B cell (primary cell): ENCODE measurements around the gene EYS.

Experiments
- EZH2 ChIP-seq: IDR thresholded peaks from 2 replicates; pipeline ENCODE4 v1.6.1; 2012; ENCODE audit warnings: borderline replicate concordance, low read depth, mild to moderate bottlenecking, moderate library complexity, low read length; ENCODE audit not compliant: insufficient read depth, poor library complexity, severe bottlenecking
- TF ChIP-seq, protein P1 (sequence below): fragments of 200-600 bp; IDR thresholded peaks from one replicate; pipeline ENCODE4 v1.8.0; 2022; ENCODE audit warnings: antibody characterized with exemption, mild to moderate bottlenecking

DNA sequence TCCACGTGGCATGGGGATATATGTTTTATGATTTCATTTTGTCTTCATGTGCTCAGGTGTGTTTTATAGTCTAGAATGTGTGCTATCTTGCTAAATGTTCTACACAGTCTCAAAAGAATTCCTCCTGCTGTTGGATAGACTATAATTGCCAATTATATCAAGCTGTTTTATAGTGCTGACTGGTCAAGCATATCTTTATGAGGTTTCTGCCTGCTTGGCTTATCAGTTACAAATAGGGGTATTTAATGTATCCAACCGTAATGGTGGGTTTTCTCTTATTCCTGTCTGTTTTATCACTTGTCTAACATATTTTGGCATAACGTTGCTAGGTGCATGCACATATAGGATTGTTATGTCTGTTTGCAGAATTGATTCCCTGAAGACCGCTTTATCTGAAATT is 201.3 kb downstream of the EYS start:
- TF ChIP-seq, protein P1, sequence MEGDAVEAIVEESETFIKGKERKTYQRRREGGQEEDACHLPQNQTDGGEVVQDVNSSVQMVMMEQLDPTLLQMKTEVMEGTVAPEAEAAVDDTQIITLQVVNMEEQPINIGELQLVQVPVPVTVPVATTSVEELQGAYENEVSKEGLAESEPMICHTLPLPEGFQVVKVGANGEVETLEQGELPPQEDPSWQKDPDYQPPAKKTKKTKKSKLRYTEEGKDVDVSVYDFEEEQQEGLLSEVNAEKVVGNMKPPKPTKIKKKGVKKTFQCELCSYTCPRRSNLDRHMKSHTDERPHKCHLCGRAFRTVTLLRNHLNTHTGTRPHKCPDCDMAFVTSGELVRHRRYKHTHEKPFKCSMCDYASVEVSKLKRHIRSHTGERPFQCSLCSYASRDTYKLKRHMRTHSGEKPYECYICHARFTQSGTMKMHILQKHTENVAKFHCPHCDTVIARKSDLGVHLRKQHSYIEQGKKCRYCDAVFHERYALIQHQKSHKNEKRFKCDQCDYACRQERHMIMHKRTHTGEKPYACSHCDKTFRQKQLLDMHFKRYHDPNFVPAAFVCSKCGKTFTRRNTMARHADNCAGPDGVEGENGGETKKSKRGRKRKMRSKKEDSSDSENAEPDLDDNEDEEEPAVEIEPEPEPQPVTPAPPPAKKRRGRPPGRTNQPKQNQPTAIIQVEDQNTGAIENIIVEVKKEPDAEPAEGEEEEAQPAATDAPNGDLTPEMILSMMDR: no peak
- TF ChIP-seq EZH2: no peak
